Jurkat, Clone E6-1 (cell line): ENCODE data around the gene PLEKHH3.

Experiments
- DNase-seq: peaks from one replicate; pipeline ENCODE4 v3.0.0-alpha.2; 2011; ENCODE audit warnings: low read depth, low spot score
- H3K4me3 ChIP-seq: 2 replicates; pipeline ENCODE4 v1.5.1; 2011; ENCODE audit warnings: mild to moderate bottlenecking, low read length, control low read depth, moderate library complexity

Gene PLEKHH3

DNA sequence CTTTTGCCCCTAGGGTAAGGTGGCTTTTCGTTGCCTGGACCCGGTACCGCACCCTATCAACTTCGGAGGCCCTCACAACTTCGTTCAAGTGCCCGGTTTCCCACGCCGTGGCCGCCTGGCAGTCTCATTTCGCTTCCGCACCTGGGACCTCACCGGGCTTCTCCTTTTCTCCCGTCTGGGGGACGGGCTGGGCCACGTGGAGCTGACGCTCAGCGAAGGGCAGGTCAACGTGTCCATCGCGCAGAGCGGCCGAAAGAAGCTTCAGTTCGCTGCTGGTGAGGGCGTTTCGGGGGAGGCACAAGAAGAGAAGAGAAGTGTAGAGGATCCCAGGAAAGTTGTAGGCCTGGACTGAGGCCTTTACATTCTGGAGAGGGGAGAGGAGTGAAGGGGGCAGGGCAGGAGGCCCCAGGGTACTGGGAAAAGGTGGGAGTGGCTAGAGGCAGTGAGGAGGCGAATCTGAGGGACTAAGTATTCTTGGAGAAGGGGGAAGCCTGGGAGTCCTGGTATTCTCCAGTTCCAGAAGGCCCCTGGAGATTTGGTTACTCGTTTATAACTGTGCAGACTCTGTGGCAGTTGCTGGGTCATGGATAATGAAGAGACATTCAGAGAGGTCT is 11.0 kb upstream of the PLEKHH3 start:
- no peak for DNase-seq
- H3K4me3 ChIP-seq = no peak overlapping the region

DNA sequence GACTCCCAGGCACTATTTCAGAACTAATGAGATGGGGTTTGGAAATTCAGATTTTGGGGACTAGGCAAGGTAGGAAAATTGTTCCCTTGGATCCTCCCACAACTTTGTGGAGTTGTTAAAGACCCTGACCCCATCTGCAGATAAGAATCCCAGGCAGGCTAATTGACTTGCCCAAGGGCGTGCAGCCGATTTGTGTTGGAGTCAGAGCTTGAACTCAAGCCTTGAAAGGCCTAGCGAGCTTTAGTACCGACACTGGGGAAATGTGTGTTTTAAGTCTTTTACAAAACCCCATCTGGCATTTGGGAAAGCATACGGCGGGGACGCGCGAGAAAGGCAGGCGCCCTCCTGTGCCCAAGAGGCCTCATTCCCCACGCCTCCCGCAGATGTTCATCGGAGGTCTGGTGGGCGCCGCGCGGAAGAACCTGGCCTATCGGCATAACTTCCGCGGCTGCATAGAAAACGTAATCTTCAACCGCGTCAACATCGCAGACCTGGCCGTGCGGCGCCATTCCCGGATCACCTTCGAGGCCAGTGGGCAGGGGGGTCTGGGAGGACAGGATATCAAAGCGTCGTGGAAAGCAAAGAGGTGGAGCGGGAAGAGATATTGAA is 9.8 kb upstream of the PLEKHH3 start:
- H3K4me3 ChIP-seq = no peak overlapping the region
- DNase-seq = no peak

DNA sequence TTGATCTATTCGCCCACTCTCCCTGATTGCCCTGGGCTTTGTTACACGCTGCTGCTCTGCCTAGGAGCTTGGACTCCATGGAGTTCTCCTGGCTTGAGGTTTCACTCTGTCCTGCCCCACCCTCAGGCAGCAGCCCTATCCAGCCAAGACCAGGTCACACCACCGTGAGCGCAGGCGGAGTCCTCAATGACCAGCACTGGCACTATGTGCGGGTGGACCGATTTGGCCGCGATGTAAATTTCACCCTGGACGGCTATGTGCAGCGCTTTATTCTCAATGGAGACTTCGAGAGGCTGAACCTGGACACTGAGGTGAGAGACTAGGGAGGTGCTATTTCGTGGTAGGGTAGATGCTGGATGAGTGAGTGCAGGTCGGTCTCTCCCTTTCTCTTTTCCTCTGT is 9.0 kb upstream of the PLEKHH3 start:
- DNase-seq = no peak
- no peak overlapping the region for H3K4me3 ChIP-seq

DNA sequence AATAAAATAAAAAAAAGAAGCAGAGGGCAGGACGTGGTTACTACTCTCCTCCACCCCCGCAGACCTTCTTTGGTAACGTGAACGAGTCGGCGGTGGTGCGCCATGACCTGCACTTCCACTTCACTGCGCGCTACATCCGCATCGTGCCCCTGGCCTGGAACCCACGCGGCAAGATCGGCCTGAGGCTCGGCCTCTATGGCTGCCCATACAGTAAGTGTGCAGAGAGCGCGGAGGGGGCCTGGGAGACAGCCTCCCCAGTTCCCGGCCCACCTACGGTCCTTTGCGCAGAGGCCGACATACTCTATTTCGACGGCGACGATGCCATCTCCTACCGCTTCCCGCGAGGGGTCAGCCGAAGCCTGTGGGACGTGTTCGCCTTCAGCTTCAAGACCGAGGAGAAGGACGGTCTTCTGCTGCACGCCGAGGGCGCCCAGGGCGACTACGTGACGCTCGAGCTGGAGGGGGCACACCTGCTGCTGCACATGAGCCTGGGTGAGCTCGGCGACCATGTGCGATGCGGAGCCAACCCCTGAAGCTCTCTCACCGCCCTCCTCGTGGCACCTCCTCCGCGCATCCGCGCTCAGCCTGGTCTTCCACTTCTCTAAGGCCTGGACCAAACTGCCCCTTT is 8.2 kb upstream of the PLEKHH3 start:
- no peak overlapping the region for H3K4me3 ChIP-seq
- DNase-seq = no peak

DNA sequence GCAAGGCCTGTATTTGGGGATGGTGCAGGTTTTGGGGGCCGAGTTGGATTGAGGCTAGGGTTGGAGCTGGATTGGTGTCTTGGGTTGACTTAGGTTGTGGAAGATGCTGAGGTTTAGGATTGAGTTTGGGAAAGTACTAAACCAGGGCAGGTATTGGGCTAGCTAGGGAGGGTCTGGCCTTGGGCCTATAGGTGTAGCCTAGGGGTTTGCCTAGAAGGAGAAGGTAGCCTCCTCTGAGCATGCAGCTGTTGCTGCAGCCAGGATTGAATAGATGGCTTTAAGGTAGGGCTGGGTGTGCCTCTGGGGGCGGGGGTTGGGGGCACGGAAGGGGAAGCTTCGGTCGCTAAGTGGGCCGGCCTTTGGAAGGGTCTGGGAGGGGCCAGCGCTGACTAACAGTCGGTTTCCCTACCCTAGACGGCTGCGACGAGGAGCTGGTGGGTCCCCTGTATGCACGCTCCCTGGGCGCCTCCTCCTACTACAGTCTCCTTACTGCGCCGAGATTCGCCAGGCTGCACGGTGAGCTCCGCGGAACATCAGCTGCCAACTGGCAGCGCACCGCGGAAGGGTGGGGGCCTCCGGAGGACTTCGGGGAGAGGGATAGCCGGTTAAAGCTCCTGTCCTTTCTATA is 6.7 kb upstream of the PLEKHH3 start:
- no peak for DNase-seq
- H3K4me3 ChIP-seq = no peak overlapping the region

DNA sequence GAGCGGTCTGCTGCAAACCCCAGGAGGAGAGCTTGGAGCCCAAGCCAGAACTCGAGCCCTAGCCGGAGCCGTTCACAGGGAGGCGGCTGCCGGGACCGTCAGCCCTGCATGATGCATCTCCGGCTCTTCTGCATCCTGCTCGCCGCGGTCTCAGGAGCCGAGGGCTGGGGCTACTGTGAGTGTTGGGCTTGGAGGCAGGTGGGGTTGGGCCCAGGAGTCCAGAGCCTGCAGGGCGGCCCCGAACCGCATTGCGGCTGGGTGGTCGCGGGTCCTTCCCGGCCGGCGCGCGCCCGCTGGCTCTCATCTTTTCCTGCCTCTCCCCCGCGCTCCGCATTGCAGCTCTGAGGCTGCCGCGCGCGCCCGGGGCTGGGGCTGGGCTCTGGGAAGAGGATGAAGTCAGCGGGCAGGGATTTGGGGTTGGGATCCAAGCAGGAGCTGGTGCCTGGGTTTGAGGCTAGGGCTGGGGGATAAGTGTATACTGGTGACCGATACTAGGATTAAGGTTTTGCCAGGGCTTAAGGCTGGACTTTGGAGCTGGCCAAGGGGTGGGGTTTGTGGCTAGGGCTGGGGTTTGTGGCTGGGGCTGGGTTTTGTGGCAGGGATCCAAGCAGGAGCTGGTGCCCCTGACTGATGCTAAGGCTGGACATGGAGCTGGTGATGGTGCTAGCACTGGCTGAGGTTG is 6.1 kb upstream of the PLEKHH3 start:
- peak overlapping the region; percentile 25 for H3K4me3 ChIP-seq

DNA sequence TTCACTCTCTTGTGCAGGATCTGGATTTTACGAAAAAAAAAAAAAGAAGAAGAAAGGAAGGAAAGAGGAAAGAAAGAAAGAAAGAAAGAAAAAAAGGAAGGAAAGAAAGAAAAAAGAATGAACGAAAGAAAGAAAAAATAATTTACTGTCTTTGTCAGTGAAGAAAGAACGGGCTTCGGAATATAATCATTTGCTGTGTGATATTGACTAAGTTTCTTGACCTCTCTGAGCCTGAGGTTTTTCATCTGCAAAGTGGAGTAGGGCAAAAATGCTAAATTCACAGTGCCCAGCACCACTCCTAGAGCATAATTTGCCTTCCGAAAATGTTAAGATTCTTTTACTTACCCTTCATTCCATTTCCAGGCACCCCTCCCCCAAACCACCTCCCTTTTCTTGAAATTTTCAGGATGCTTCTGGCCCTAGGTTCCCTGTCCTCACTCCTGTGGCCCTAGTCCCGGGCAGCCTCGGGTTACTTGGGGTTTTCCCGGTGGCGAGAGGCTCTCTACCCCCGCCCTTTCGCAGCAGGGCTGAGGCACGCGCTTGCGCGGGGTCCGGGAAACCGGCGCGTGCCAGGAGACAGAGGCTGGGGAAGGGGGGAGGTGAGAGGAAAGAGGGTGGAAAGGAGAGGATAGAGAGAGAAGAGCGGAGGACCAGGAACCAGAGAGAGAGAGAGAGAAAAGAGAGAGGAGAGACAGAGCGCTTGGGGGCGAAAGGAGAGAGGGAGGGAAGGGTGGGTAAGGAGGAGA is 5.4 kb upstream of the PLEKHH3 start, which contains the start of gene CNTNAP1:
Gene CNTNAP1, plus strand, starts transcription at position 556 of the 746 bp plus-strand sequence. CDS start 299 bp downstream, outside the sequence.
- no peak for DNase-seq
- H3K4me3 ChIP-seq = peak within 1 kb of the TSS; percentile 25

More for the DNA sequence above, 6.1 kb upstream of the PLEKHH3 start:
- DNase-seq = no peak

DNA sequence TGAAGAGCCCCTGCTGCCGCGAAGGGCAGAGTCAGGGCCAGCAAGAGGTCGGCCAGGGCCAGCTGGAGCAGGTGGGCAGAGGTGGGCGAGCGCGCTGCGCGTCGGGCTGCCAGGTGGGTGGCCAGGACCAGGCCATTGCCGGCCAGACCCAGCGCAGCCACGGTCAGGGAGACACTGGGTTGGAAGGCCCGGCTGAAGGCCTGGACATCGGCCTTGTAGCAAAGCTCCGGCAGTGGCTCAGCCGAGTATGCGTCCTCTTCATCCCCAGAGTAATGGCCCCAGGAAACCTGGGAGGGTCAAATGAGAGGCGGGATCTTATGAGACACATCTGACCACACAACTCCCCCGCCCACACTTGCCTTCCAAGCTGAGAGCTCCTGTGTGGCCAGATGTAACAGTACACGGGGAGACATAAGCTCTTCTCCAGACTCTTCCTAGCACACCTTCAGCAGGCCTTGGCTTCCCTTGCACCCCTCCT is 3.6 kb upstream of the PLEKHH3 start:
- DNase-seq = no peak
- no peak overlapping the region for H3K4me3 ChIP-seq

DNA sequence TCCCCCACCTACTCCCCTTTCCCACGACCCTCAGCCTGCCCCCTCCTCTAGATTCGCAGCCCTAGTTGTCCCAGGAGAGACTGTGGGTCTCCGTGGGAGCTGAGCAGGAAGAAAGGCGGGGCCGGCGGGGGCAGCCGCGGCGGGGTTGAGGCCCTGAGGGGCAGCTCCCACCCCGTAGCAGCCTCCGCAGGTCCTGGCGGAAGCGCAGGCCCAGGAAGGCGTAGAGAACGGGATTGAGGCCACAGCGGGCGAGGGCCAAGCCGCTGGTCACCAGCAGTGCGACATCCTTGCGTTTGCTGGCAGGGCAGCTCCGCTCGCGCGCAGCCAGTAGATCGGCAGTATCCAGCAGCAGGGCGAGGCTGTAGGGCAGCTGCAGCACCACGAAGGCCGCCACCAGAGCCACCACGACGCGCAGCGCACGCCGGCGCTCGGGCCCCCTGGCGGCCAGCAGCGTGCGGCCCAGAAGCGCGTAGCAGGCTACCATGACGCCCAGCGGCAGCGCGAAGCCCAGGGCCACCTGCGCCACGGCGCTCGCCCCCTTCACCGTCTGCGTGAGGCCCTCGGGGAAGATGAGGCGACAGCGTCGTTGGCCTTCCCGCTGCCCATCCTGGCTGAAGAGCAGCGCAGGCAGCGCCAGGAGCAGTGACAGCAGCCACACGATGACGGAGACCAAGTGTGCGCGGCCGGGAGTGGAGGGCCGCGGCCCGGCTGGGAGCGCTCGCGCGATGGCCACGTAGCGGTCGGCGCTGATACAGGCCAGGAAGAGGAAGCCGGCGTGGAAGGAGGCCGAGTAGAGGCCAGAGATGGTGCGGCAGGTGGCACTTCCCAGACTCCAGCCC is 2.9 kb upstream of the PLEKHH3 start:
- DNase-seq = peak; percentile 73
- peak overlapping the region; percentile 58 for H3K4me3 ChIP-seq

DNA sequence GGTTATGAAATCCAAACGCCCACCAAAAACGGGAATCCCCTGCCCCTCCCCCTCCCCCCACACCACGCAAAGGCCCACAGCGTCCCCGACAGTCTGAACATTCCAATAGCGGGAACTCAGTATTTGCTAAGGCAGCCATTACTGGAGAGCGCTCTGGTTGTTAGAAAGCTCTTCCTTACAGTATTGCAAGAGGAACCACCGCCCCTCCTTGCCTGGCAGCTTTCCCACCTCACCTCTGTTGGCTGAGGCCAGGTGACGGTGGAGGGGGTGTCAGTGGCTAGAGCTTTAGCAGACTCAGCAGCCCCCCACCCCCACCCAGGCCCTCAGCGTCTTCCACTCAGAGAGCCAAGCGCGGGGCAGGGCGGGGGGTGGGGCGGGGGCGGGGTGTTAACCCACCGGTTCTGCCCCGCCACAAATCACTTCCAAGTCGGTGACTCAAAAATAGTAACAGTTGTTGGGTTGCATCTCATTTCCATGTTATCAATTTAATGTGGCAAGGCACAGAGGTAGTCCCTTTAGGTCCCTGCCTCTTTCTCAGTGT is 2.2 kb upstream of the PLEKHH3 start:
- peak; percentile 51 for DNase-seq
- peak overlapping the region; percentile 58 for H3K4me3 ChIP-seq

DNA sequence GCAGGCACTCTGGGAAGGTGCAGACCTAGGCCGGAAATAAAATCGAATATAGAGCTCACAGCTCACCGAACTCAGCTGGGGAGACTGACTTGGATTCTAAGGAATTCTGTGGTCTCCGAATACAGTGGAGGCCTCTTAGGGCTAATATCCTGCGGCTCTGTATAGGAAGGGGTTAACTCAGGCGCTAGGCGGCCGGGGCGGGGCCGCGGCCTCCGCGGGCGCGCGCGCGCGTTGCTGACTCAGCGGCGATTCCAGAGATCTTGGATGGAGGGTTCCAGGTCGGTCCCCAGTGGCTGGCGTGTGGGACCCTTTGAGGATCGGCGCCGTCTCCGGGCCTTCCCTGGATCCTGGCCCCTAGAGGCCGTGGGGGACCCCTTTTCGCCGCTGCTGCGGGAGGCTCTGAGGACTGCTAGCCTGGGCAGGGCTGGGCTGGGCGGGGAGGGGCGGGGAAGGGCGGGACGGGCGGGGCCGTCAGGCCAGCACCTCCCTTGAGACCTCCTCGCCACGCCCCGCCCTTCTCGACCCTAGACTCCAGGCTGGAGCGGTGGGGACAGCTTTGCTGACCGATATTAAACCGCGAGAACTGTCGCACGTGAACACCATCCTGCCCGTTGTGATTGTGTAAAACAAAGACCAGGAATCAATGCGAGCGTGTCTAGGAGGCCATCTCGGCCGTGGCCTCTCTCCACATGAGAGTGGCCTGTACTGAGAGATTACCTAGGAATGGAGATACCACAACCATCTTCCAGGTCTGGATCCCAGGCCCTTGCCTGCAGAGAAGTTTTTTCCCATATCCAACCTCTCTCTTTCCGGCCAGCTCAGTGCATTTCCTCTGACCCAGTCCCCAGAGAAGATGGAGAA is 1.4 kb upstream of the PLEKHH3 start:
- peak; percentile 49 for DNase-seq
- H3K4me3 ChIP-seq = peak overlapping the region; percentile 58

DNA sequence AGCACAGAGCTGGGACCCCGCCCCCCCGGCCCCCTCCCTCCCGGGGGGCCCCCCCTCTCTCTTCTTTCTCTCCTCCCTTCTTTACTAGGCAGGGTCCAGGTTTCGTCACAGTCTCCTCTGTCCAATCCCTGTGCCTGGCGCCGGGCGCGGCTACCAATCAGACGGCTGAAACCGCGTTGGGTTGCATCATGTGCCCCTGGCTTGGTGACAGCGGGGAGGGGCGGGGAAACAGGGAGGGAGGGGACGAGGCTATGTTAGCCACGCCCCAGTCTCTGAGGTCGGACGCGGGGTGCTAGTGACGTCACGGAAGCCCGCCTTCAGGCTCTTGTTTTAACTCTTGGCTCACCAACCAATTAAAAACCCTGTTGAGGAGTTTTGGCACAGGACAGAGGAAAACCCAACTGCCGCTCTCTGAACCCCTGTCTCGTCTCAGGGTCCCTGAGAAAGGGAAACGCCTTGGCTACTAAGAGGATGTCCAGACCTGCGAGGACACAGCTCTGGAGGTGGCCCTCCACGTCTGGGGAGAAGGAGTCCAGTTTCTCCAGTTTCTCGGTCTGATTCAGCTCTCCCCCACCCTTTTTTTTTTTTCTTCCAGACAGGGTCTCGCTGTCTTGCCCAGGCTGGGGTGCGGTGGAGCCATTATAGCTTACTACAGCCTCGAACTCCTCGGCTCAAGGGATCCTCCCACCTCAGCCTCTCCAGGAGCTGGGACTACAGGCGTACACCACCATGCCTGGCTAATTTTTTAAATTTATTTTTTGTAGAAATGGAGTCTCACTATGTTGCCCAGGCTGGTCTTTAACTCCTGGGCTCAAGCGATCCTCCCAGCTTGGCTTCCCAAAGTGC is 441 bp upstream of the PLEKHH3 start:
- peak overlapping the region; percentile 65 for H3K4me3 ChIP-seq
- DNase-seq = peak; percentile 99

DNA sequence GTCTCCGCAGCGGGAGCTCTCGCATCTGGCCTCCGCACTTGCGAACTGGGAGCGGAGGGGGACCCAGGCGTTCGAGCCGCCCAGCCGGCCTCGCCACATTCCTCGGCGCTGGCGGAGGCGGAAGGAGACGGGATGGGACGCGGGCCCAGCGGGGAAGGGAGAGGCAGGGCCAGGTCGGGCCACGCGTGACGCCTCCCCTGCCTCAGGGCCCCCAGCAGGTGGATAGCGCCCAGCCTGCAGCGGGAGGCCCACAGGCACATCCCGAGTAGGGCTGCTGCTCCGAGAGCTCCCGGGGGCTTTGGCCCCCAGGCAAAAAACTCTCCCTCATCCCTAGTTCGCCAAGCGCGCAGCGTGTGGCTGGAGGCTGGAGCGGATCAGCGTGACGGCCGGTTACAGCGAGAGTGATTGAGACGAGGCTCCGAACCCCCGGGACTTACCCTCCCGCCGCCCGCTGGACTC is 800 bp downstream of the PLEKHH3 start:
- no peak for DNase-seq
- H3K4me3 ChIP-seq = peak overlapping the region; percentile 65

DNA sequence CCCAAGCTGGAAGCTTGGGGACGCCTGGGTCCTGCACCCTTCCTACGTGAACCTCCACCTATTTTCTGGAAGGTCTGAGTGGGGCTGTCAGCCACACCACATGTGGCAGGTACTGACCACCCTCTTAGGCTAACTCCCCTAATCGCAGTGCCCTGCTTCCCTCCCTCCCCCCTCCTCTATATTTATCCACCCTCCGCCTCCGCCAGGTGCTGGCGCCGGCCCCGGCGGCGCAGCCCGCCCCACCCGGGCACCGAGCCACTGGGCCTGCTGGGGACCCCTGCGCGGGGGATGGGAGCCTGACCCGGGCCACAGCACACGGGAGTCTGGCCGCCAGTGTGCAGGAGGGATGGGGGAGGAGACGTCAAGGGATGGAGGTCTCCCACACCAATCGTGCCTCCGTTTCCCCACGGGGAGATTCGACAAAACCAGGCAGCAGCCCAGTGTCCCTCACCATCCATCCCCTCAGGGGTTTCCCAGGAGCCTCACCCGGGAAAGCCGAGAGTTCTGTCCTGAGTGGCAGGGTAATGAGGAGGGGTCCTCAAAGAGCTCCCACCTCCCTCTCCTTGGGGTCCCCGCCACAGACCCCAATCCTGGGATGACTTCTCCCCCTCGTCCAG is 1.3 kb downstream of the PLEKHH3 start:
- peak overlapping the region; percentile 65 for H3K4me3 ChIP-seq

DNA sequence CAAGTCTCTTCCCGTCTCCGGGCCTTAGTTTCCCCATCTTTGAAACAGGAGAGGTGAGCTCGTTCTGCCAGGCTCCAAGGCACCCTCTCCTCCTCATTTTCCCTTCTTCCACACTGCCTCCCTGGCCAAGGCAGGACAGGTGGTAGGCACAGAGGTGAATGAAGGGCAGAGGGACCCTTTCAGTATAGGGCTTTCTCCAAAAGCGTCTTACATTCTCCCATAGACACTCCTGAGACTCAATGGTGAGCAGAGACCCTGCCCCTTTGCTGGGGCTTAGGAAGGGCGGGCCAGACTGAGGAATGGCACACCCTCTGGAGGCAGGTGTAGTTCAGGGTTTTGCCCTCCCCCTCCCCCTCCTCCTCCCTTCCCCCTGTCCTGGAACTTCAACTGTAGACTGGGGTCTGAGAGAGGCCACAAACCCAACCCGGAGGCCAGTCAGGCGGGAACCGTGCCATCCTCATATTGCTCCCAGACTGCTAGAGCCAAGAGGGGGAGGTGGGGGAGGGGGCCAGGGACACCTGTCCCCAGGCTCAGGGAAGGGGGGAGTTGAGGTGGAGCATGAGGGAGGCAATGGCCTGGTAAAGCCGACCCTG is 1.9 kb downstream of the PLEKHH3 start:
- DNase-seq = no peak

More for the DNA sequence above, 1.3 kb downstream of the PLEKHH3 start:
- no peak for DNase-seq

More for the DNA sequence above, 1.9 kb downstream of the PLEKHH3 start:
- H3K4me3 ChIP-seq = no peak overlapping the region
